Keratinocyte (primary cell): ENCODE results near the gene MTX2. TPM values are rescaled to one million over a fixed set of nuclear protein-coding genes. Genes with fewer than 3 reads are reported as not detected.

ENCODE experiments used
- DNase-seq: peaks from one replicate; pipeline ENCODE4 v3.0.0-alpha.2; 2011; ENCODE audit warnings: low read depth, missing footprints, low spot score
- FAIRE-seq: peaks from 2 replicates; lab custom pipeline; 2011; peaks lifted over from hg19 to GRCh38; lab: Jason Lieb, UNC
- H2AFZ ChIP-seq: 2 replicates; pipeline ENCODE4 v1.6.0; 2012; ENCODE audit warnings: low read length, control low read depth, inconsistent platforms; ENCODE audit not compliant: control insufficient read depth
- H3K27ac ChIP-seq: 2 replicates; pipeline ENCODE4 v1.5.1; 2011; ENCODE audit warnings: low read length; ENCODE audit not compliant: control insufficient read depth, insufficient read depth
- H3K27me3 ChIP-seq: 3 replicates; pipeline ENCODE4 v1.6.0; 2011; ENCODE audit warnings: low read length; ENCODE audit not compliant: control insufficient read depth, insufficient read depth; ENCODE audit errors: extremely low read depth
- H3K36me3 ChIP-seq, 2 experiments: 2 replicates in 1 of 2; 3 replicates in 1 of 2; pipeline ENCODE4 v1.5.1; 2011; ENCODE audit warnings: low read length in 2 of 2, mild to moderate bottlenecking in 1 of 2; ENCODE audit not compliant: control insufficient read depth in 2 of 2, insufficient read depth in 2 of 2; ENCODE audit errors: extremely low read depth in 1 of 2
- H3K4me1 ChIP-seq: 3 replicates; pipeline ENCODE4 v1.5.1; 2011; ENCODE audit warnings: low read length; ENCODE audit not compliant: control insufficient read depth, insufficient read depth; ENCODE audit errors: extremely low read depth
- H3K4me2 ChIP-seq: 3 replicates; pipeline ENCODE4 v1.6.0; 2011; ENCODE audit warnings: low read depth, low read length; ENCODE audit not compliant: control insufficient read depth, insufficient read depth; ENCODE audit errors: extremely low read depth
- H3K4me3 ChIP-seq, 3 experiments: fragments of 200-600 bp in 1 of 3; sonication (generic) in 1 of 3; 2 replicates in 2 of 3; 3 replicates in 1 of 3; pipeline ENCODE4 v1.5.1; 2011 to 2016; ENCODE audit warnings: low read length in 3 of 3, mild to moderate bottlenecking in 3 of 3, control low read depth in 2 of 3, inconsistent platforms in 1 of 3, low read depth in 1 of 3, mixed read lengths in 1 of 3, mixed run types in 1 of 3, moderate library complexity in 1 of 3; ENCODE audit not compliant: control insufficient read depth in 2 of 3, insufficient read depth in 2 of 3; ENCODE audit errors: extremely low read depth in 1 of 3
- H3K79me2 ChIP-seq: 2 replicates; pipeline ENCODE4 v1.6.0; 2012; ENCODE audit warnings: low read length; ENCODE audit not compliant: control insufficient read depth, insufficient read depth
- H3K9ac ChIP-seq: 3 replicates; pipeline ENCODE4 v1.6.0; 2011; ENCODE audit warnings: low read length; ENCODE audit not compliant: control insufficient read depth, insufficient read depth; ENCODE audit errors: extremely low read depth
- H3K9me1 ChIP-seq: 3 replicates; pipeline ENCODE4 v1.6.0; 2011; ENCODE audit warnings: low read length; ENCODE audit not compliant: control insufficient read depth, insufficient read depth; ENCODE audit errors: extremely low read depth
- H3K9me3 ChIP-seq: 2 replicates; pipeline ENCODE4 v1.5.1; 2012; ENCODE audit warnings: low read depth, low read length; ENCODE audit not compliant: control insufficient read depth
- H4K20me1 ChIP-seq: 3 replicates; pipeline ENCODE4 v1.6.0; 2011; ENCODE audit warnings: low read length; ENCODE audit not compliant: control insufficient read depth, insufficient read depth; ENCODE audit errors: extremely low read depth
- EZH2 ChIP-seq: IDR thresholded peaks from one replicate; pipeline ENCODE4 v1.6.1; 2012; ENCODE audit warnings: inconsistent platforms, mild to moderate bottlenecking, low read length, moderate library complexity
- dilution Hi-C: fragments of 300-500 bp; cut with MboI; formaldehyde crosslinking; loops from one replicate; pipeline ENCODE4 v1.7.0; 2020; ENCODE audit warnings: low sequenced_read_pairs; ENCODE audit not compliant: extremely low pct_ligation_motif_present
- polyA plus RNA-seq, 5 experiments: library from polyadenylated mRNA; depleted of rRNA in 3 of 5; stranded (reverse) in 3 of 5; stranded (forward) in 1 of 5; unstranded in 1 of 5; fragments of >200 nt; gene quantifications; 1 replicate in 1 of 5; 2 replicates in 3 of 5; 3 replicates in 1 of 5; pipeline versions ENCODE4 v1.2.1 to v1.2.3, GENCODE V29; 2011 to 2012; ENCODE audit warnings: missing spikeins in 2 of 5, low read depth in 1 of 5, low replicate concordance in 1 of 5
- TF ChIP-seq, protein P1 (sequence below), 3 experiments: IDR thresholded peaks in 1 of 3; conservative IDR thresholded peaks in 1 of 3; optimal IDR thresholded peaks in 1 of 3; 2 replicates in 2 of 3; 3 replicates in 1 of 3; pipeline versions ENCODE3 to v1.5.1; 2011; ENCODE audit warnings: low read length in 3 of 3, mild to moderate bottlenecking in 3 of 3, moderate library complexity in 2 of 3, control low read depth in 1 of 3, inconsistent platforms in 1 of 3; ENCODE audit not compliant: insufficient read depth in 2 of 3; ENCODE audit errors: extremely low read depth in 1 of 3

Gene MTX2
- polyA plus RNA-seq, 1 donor (not counting 4 experiments of a cell fraction or from before 2014, with no cell fraction given), result 60.3 TPM

DNA sequence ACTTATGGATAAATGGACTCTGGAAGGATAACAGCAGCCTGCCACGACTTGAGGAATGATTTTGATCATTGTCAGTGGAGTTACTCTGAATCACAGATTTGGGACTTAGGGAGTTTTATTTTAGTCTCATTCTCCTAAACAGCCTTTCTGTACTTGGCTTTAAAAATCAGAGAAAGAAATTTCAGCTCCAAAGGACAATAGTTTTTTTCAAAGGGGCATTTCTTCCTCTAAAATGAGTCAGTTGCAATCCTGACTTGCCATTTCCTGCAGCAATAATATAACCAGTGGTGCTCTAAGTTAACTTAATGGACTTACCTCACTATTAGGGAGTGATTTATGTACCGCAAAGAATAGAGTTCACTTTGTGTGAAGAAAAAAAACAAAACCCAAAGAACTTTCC lies 35.1 kb upstream of the MTX2 start:
- FAIRE-seq (no peak), DNase-seq (no peak)

DNA sequence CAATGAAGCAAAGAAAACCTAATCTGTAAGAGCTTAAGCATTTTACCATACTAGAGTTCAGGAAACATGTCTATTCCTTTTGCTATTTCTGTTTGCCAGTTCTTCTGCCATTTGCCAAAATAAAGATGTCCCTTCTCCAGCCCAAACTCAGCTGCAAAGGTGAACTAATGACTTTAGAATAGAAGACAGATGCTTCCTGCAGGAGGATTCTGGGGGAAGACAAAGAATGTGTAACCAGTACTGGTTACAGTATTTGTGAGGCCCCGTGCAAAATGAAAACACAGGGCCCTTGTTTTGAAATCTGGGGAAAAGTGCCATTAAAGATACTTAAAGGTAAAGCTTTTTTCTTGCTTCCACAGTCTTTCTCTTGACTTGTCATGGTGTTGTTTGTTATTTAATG lies 34.3 kb upstream of the MTX2 start:
- Histone ChIP-seq H2AFZ (no peak overlapping the region), H3K4me3 (no peak overlapping the region), H4K20me1 (no peaks in the 10 kb centered on the region), H3K9me3 (no peaks in the 10 kb centered on the region), H3K4me2 (no peak overlapping the region), H3K27ac (no peak overlapping the region), H3K36me3 (no peaks in the 10 kb centered on the region), H3K4me1 (no peaks in the 10 kb centered on the region), H3K79me2 (no peaks in the 10 kb centered on the region), H3K27me3 (peaks cover 3% of the 10 kb centered on the region), H3K9ac (no peak overlapping the region), H3K9me1 (no peaks in the 10 kb centered on the region)
- dilution Hi-C loops, result no loop called here
- TF ChIP-seq, protein P1, sequence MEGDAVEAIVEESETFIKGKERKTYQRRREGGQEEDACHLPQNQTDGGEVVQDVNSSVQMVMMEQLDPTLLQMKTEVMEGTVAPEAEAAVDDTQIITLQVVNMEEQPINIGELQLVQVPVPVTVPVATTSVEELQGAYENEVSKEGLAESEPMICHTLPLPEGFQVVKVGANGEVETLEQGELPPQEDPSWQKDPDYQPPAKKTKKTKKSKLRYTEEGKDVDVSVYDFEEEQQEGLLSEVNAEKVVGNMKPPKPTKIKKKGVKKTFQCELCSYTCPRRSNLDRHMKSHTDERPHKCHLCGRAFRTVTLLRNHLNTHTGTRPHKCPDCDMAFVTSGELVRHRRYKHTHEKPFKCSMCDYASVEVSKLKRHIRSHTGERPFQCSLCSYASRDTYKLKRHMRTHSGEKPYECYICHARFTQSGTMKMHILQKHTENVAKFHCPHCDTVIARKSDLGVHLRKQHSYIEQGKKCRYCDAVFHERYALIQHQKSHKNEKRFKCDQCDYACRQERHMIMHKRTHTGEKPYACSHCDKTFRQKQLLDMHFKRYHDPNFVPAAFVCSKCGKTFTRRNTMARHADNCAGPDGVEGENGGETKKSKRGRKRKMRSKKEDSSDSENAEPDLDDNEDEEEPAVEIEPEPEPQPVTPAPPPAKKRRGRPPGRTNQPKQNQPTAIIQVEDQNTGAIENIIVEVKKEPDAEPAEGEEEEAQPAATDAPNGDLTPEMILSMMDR (optimal IDR thresholded peaks at IDR 0.05 in 1 of 3, IDR thresholded peaks at IDR 0.05 in 1 of 3, conservative IDR thresholded peaks at IDR 0.05 in 1 of 3; ENCODE audit: extremely low read depth in 1 of 3, insufficient read depth in 2 of 3, low read length in 3 of 3), result no peak
- no peak for TF ChIP-seq EZH2
- FAIRE-seq (no peak), DNase-seq (no peak)

More for the DNA sequence above, 35.1 kb upstream of the MTX2 start:
- H3K27me3 ChIP-seq, result peaks cover 3% of the 10 kb centered on the region
- no peak overlapping the region for H3K27ac ChIP-seq
- H2AFZ ChIP-seq, result no peak overlapping the region
- no peak for TF ChIP-seq EZH2
- TF ChIP-seq, protein P1 (optimal IDR thresholded peaks at IDR 0.05 in 1 of 3, IDR thresholded peaks at IDR 0.05 in 1 of 3, conservative IDR thresholded peaks at IDR 0.05 in 1 of 3; ENCODE audit: extremely low read depth in 1 of 3, insufficient read depth in 2 of 3, low read length in 3 of 3), result no peak
- dilution Hi-C loops, result no loop called here
- H3K9ac ChIP-seq, result no peak overlapping the region
- no peak overlapping the region for H3K4me3 ChIP-seq
- no peak overlapping the region for H3K4me2 ChIP-seq
- no peaks in the 10 kb centered on the region for H3K4me1 ChIP-seq
- H3K9me3 ChIP-seq, result no peaks in the 10 kb centered on the region
- H3K9me1 ChIP-seq, result no peaks in the 10 kb centered on the region
- H4K20me1 ChIP-seq, result no peaks in the 10 kb centered on the region
- H3K79me2 ChIP-seq, result no peaks in the 10 kb centered on the region
- no peaks in the 10 kb centered on the region for H3K36me3 ChIP-seq
